CD14-positive monocyte (primary cell): ENCODE measurements around the gene DNAJC5. TPM values are rescaled to one million over a fixed set of nuclear protein-coding genes. Genes with fewer than 3 reads are reported as not detected.

Source experiments
- DNase-seq, 3 donors: peaks; one replicate each; pipeline ENCODE4 v3.0.0-alpha.2; 2011 to 2022
- H2AFZ ChIP-seq: 2 replicates; pipeline ENCODE4 v1.6.0; 2012; ENCODE audit warnings: mild to moderate bottlenecking, low read depth, low read length, inconsistent platforms; ENCODE audit not compliant: insufficient read depth, poor library complexity, severe bottlenecking
- H3K27ac ChIP-seq, 2 donors: 1 replicate in 1 of 2; 2 replicates in 1 of 2; pipeline ENCODE4 v1.5.1; 2012 to 2013; ENCODE audit warnings: low read length in 2 of 2, control low read depth in 1 of 2, inconsistent platforms in 1 of 2, low read depth in 1 of 2, mild to moderate bottlenecking in 1 of 2
- H3K27me3 ChIP-seq, 2 donors: one replicate each; pipeline versions ENCODE4 v1.6.0 to v1.6.1; 2011 to 2013; ENCODE audit warnings: low read length in 2 of 2; ENCODE audit not compliant: control insufficient read depth in 2 of 2, insufficient read depth in 2 of 2
- H3K36me3 ChIP-seq, 2 donors: replicated peaks in 1 of 2; 1 replicate in 1 of 2; 2 replicates in 1 of 2; pipeline versions ENCODE4 v1.5.1 to v1.6.1; 2012 to 2013; ENCODE audit warnings: low read length in 2 of 2, control low read depth in 1 of 2, inconsistent platforms in 1 of 2, mild to moderate bottlenecking in 1 of 2; ENCODE audit not compliant: insufficient read depth in 2 of 2, control insufficient read depth in 1 of 2
- H3K4me1 ChIP-seq, 2 donors: 1 replicate in 1 of 2; 2 replicates in 1 of 2; pipeline versions ENCODE4 v1.5.1 to v1.6.1; 2012 to 2013; ENCODE audit warnings: low read length in 2 of 2, control low read depth in 1 of 2, inconsistent platforms in 1 of 2, mild to moderate bottlenecking in 1 of 2, moderate library complexity in 1 of 2; ENCODE audit not compliant: insufficient read depth in 2 of 2, control insufficient read depth in 1 of 2
- H3K4me2 ChIP-seq: replicated peaks from 2 replicates; pipeline ENCODE3; 2012; ENCODE audit warnings: low read length, moderate library complexity, mild to moderate bottlenecking; ENCODE audit not compliant: poor library complexity, severe bottlenecking; ENCODE audit errors: extremely low read depth
- H3K4me3 ChIP-seq, 3 experiments: fragments of 200-600 bp in 1 of 3; sonication (generic) in 1 of 3; replicated peaks in 1 of 3; 1 replicate in 2 of 3; 2 replicates in 1 of 3; pipeline ENCODE4 v1.5.1; 2011 to 2013; ENCODE audit warnings: low read length in 3 of 3, mild to moderate bottlenecking in 3 of 3, control low read depth in 2 of 3, low read depth in 2 of 3, inconsistent platforms in 1 of 3, moderate library complexity in 1 of 3
- H3K79me2 ChIP-seq: 2 replicates; pipeline ENCODE4 v1.6.0; 2012; ENCODE audit warnings: mild to moderate bottlenecking, control low read depth, inconsistent platforms, low read length, moderate library complexity; ENCODE audit not compliant: insufficient read depth
- H3K9ac ChIP-seq: 2 replicates; pipeline ENCODE4 v1.6.0; 2017; ENCODE audit warnings: low read length, mild to moderate bottlenecking; ENCODE audit not compliant: insufficient read depth, poor library complexity, severe bottlenecking
- H3K9me3 ChIP-seq, 2 donors: replicated peaks in 1 of 2; 1 replicate in 1 of 2; 2 replicates in 1 of 2; pipeline versions ENCODE4 v1.5.1 to v1.6.1; 2012 to 2013; ENCODE audit warnings: low read length in 2 of 2, control low read depth in 1 of 2; ENCODE audit not compliant: control insufficient read depth in 1 of 2, insufficient read depth in 1 of 2
- H4K20me1 ChIP-seq: 2 replicates; pipeline ENCODE4 v1.6.0; 2012; ENCODE audit warnings: mild to moderate bottlenecking, low read length, control low read depth, moderate library complexity; ENCODE audit not compliant: insufficient read depth
- H3K27ac Mint-ChIP-seq, 7 donors: one replicate each; pipeline ENCODE4 v1.8.0; 2020; ENCODE audit warnings: mild to moderate bottlenecking in 7 of 7, mixed read lengths in 7 of 7, moderate library complexity in 6 of 7, inconsistent platforms in 2 of 7
- H3K27me3 Mint-ChIP-seq, 3 donors: one replicate each; pipeline ENCODE4 v1.8.0; 2021 to 2022; ENCODE audit warnings: low read depth in 3 of 3, mild to moderate bottlenecking in 3 of 3, mixed read lengths in 3 of 3, moderate library complexity in 3 of 3, inconsistent platforms in 1 of 3
- H3K36me3 Mint-ChIP-seq, 2 donors: one replicate each; pipeline ENCODE4 v1.8.0; 2020; ENCODE audit warnings: mixed read lengths in 2 of 2, inconsistent platforms in 1 of 2, mild to moderate bottlenecking in 1 of 2
- H3K4me1 Mint-ChIP-seq: one replicate; pipeline ENCODE4 v1.8.0; 2020; ENCODE audit warnings: mild to moderate bottlenecking, mixed read lengths
- H3K4me3 Mint-ChIP-seq, 2 donors: one replicate each; pipeline ENCODE4 v1.8.0; 2020; ENCODE audit warnings: mild to moderate bottlenecking in 2 of 2, mixed read lengths in 2 of 2, moderate library complexity in 1 of 2
- H3K9me3 Mint-ChIP-seq, 7 donors: one replicate each; pipeline ENCODE4 v1.8.0; 2020 to 2022; ENCODE audit warnings: mixed read lengths in 7 of 7, mild to moderate bottlenecking in 6 of 7, moderate library complexity in 6 of 7, inconsistent platforms in 2 of 7
- WGBS: methylation state at CpG from one replicate; pipeline ENCODE4 v1.1.5; 2013; ENCODE audit warnings: missing lambda C conversion rate; ENCODE audit not compliant: insufficient coverage; 5-methylcytosine and 5-hydroxymethylcytosine counted together
- intact Hi-C, 2 donors: fragments of 100-400 bp; cut with micrococcal nuclease; formaldehyde crosslinking; loops; one replicate each; pipeline versions ENCODE4 v1.15.0 to v1.15.1; 2023
- polyA plus RNA-seq, 3 donors: library from polyadenylated mRNA; depleted of rRNA in 1 of 3; unstranded in 2 of 3; stranded (reverse) in 1 of 3; fragments of 300-500 nt in 2 of 3; fragments of >200 nt in 1 of 3; fragmentation: Illumina TruSeq in 2 of 3; gene quantifications; 1 replicate in 2 of 3; 2 replicates in 1 of 3; pipeline ENCODE4 v1.2.3, GENCODE V29; 2012 to 2021
- TF ChIP-seq, protein P1 (sequence below): fragments of 200-600 bp; IDR thresholded peaks from one replicate; pipeline ENCODE4 v1.8.0; 2022; ENCODE audit warnings: antibody characterized with exemption, mild to moderate bottlenecking

Gene DNAJC5
- polyA plus RNA-seq, 3 donors = 5.9 to 44.4 (median 7.4) TPM

DNA sequence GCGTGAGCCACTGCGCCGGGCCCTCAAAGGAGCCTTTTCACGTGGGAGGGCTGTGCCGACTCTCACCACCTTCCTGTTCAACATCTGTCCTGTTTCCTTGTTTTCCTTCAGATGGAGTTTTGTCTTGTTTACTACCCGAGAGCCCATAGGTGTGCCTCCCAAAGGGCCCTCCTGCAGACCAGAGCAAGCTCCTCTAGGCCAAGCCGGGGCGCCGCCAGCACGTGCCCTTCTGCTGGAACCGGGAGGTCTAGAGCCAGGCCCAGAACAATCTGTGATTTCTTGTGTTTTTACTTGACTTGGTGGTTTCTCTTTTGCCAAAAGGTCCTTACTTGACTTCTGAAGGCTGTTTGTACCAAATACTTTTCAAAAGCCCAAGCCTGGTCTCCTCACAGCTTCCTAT lies 8.0 kb upstream of the DNAJC5 start:
- TF ChIP-seq, protein P1, sequence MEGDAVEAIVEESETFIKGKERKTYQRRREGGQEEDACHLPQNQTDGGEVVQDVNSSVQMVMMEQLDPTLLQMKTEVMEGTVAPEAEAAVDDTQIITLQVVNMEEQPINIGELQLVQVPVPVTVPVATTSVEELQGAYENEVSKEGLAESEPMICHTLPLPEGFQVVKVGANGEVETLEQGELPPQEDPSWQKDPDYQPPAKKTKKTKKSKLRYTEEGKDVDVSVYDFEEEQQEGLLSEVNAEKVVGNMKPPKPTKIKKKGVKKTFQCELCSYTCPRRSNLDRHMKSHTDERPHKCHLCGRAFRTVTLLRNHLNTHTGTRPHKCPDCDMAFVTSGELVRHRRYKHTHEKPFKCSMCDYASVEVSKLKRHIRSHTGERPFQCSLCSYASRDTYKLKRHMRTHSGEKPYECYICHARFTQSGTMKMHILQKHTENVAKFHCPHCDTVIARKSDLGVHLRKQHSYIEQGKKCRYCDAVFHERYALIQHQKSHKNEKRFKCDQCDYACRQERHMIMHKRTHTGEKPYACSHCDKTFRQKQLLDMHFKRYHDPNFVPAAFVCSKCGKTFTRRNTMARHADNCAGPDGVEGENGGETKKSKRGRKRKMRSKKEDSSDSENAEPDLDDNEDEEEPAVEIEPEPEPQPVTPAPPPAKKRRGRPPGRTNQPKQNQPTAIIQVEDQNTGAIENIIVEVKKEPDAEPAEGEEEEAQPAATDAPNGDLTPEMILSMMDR = no peak
- Histone ChIP-seq H3K9me3 (no peaks in the 10 kb centered on the region), H3K9ac (no peak overlapping the region), H3K36me3 (peaks cover 92 to 97% of the 10 kb centered on the region in 2 donors), H2AFZ (no peak overlapping the region), H3K79me2 (peaks cover 70% of the 10 kb centered on the region), H3K4me3 (no peak overlapping the region), H3K27ac (no peak overlapping the region), H3K4me2 (no peak overlapping the region), H3K4me1 (peaks cover 19 to 24% of the 10 kb centered on the region in 2 donors), H4K20me1 (peaks cover 100% of the 10 kb centered on the region), H3K27me3 (no peaks in the 10 kb centered on the region)
- intact Hi-C loops = no loop called here
- Mint-ChIP-seq H3K4me3 (no peak overlapping the region), H3K36me3 (peaks cover 84 to 95% of the 10 kb centered on the region in 2 donors), H3K9me3 (no peaks in the 10 kb centered on the region), H3K27me3 (no peaks in the 10 kb centered on the region), H3K27ac (peak overlapping the region in 3 of 7 donors; percentile 21 to 59 (median 43)), H3K4me1 (peaks cover 18% of the 10 kb centered on the region)
- 90% methylated on average over 9 of the region's 11 CpGs for WGBS
- DNase-seq = no peak

DNA sequence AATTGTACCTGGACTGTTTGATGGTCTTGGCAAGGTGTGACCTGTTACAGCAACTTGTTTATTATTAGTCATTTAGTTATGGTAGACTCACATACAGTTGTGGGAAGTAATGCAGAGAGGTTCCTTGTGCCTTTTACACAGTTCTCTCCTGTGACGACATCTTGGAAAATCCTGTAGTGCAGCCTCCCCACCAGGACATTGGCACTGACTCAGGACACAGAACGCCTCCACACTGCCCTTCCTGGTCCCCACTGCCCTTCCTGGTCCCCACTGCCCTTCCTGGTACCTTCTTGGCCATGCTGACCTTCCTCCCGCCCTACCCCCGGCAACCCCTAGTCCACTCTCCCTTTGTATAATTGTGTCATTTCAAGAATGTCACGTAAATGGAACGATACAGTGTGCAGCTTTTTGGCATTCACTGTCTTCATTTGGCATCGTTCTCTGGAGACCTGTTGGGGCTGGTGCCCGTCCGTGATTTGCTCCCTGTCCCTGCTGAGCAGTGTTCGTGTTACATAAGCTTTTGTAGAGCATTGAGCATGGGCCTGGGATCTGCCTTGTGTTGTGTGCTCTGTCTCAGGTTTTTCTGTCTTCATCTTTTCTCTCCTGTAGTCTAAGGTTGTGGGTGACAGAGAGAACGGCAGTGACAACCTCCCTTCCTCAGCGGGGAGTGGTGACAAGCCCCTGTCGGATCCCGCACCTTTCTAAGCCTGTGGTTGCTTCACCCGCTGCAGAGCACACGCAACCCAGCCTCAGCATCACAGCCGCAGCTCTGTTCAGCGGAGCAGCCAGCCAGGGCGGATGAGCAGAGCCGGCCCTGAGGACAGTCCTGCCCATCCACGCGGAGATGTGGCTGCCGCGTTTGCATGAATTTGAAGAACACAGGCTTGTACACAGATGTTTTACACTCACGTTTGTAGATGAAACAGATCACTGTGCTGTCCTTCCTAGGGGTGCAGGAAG lies 5.4 kb upstream of the DNAJC5 start:
- peaks cover 48% of the 10 kb centered on the region for H3K79me2 ChIP-seq
- peaks cover 26 to 33% of the 10 kb centered on the region in 2 donors for H3K4me1 ChIP-seq
- intact Hi-C loops = loop anchor here in 1 of 2 donors (10.0 kb wide), 1 partner anchor 325 kb away; no protein-coding TSS in a partner anchor
- no peaks in the 10 kb centered on the region for H3K27me3 ChIP-seq
- peaks cover 67 to 82% of the 10 kb centered on the region in 2 donors for H3K36me3 ChIP-seq
- Mint-ChIP-seq H3K27ac (peak overlapping the region; percentile 69 to 91 (median 82)), H3K9me3 (no peaks in the 10 kb centered on the region), H3K36me3 (peaks cover 67 to 83% of the 10 kb centered on the region in 2 donors), H3K27me3 (no peaks in the 10 kb centered on the region), H3K4me1 (peaks cover 25% of the 10 kb centered on the region), H3K4me3 (peak overlapping the region; percentile 13 to 59)
- WGBS = 76% methylated on average over 20 of the region's 25 CpGs
- H4K20me1 ChIP-seq = peaks cover 100% of the 10 kb centered on the region
- H3K9me3 ChIP-seq = no peaks in the 10 kb centered on the region
- no peak overlapping the region for H2AFZ ChIP-seq
- H3K27ac ChIP-seq = peak overlapping the region; percentile 55 to 56
- TF ChIP-seq, protein P1 = no peak
- peak in 1 of 3 donors; percentile 91 for DNase-seq
- no peak overlapping the region for H3K4me2 ChIP-seq
- no peak overlapping the region for H3K9ac ChIP-seq
- H3K4me3 ChIP-seq = no peak overlapping the region
